A673 (cell line): ENCODE data around the gene SRI.

ENCODE experiments used
- EZH2 ChIP-seq: fragments of 200-600 bp; sonication (generic); IDR thresholded peaks from 2 replicates; pipeline ENCODE4 v1.6.1; 2017; ENCODE audit warnings: borderline replicate concordance, low read depth, mild to moderate bottlenecking, mixed read lengths, antibody characterized with exemption, low read length; ENCODE audit not compliant: poor library complexity, severe bottlenecking
- TF ChIP-seq, protein P1 (sequence below): fragments of 300-800, 200-600 bp; sonication (generic); conservative IDR thresholded peaks from 2 replicates; pipeline ENCODE4 v1.5.1; 2017; ENCODE audit warnings: low read depth, mild to moderate bottlenecking, antibody characterized with exemption, low read length, moderate library complexity, mixed read lengths

DNA sequence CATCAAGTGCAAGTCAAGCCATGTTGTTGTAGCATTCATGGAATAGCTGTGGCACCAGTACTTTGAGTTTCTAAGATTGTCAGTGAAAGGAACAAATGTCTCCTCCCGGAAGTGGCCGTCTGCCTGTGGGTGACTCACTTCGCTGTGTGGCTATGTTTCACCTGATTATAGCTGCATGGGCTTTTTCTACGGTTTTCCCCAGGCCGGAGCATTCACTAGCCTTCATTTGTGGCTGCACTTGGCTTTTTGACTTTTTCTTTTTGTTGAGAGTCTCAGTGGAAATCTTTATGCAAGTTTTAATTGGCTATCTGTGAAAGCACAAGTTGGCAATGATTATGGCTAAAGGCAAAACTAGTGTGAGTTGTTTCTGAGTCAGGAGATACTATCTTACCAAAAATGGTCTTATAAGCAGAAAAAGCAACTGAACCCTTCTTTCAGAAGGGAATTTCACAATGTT lies 35.0 kb downstream of the SRI start:
- TF ChIP-seq, protein P1, sequence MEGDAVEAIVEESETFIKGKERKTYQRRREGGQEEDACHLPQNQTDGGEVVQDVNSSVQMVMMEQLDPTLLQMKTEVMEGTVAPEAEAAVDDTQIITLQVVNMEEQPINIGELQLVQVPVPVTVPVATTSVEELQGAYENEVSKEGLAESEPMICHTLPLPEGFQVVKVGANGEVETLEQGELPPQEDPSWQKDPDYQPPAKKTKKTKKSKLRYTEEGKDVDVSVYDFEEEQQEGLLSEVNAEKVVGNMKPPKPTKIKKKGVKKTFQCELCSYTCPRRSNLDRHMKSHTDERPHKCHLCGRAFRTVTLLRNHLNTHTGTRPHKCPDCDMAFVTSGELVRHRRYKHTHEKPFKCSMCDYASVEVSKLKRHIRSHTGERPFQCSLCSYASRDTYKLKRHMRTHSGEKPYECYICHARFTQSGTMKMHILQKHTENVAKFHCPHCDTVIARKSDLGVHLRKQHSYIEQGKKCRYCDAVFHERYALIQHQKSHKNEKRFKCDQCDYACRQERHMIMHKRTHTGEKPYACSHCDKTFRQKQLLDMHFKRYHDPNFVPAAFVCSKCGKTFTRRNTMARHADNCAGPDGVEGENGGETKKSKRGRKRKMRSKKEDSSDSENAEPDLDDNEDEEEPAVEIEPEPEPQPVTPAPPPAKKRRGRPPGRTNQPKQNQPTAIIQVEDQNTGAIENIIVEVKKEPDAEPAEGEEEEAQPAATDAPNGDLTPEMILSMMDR: no peak
- no peak for TF ChIP-seq EZH2
